HepG2 (cell line): ENCODE measurements around the gene SLC24A4. TPM values are rescaled to one million over a fixed set of nuclear protein-coding genes. Genes with fewer than 3 reads are reported as not detected.

Source experiments
- CTCF ChIP-seq: sonication (generic); formaldehyde crosslinking; IDR thresholded peaks from 2 replicates; pipeline ENCODE4 v1.5.0; 2020; ENCODE audit warnings: mild to moderate bottlenecking, missing genetic modification reagents, moderate library complexity
- HES4 ChIP-seq: sonication (generic); formaldehyde crosslinking; IDR thresholded peaks from 2 replicates; pipeline ENCODE4 v1.9.0; 2021; ENCODE audit warnings: mild to moderate bottlenecking, missing genetic modification reagents, borderline replicate concordance
- HMGXB3 ChIP-seq: sonication (generic); formaldehyde crosslinking; IDR thresholded peaks from 2 replicates; pipeline ENCODE4 v1.4.0; 2020; ENCODE audit warnings: missing genetic modification reagents, borderline replicate concordance
- IRF2 ChIP-seq: IDR thresholded peaks from 2 replicates; pipeline ENCODE4 v1.6.1; 2018; ENCODE audit warnings: missing genetic modification reagents, missing compliant biosample characterization
- NFKBIZ ChIP-seq: IDR thresholded peaks from 2 replicates; pipeline ENCODE4 v1.6.1; 2018; ENCODE audit warnings: missing genetic modification reagents, missing compliant biosample characterization
- SMC3 ChIP-seq: IDR thresholded peaks from 2 replicates; pipeline ENCODE4 v1.6.1; 2011; ENCODE audit warnings: low read length, improper control_type of control experiment
- ZNF143 ChIP-seq: sonication (generic); formaldehyde crosslinking; IDR thresholded peaks from 2 replicates; pipeline ENCODE4 v1.4.0; 2020; ENCODE audit warnings: missing genetic modification reagents
- polyA plus RNA-seq, 8 experiments: library from polyadenylated mRNA; depleted of rRNA in 3 of 8; stranded (reverse) in 7 of 8; unstranded in 1 of 8; fragments of >200 nt; fragmentation: Illumina TruSeq in 4 of 8; extraction: Trizol in 4 of 8; gene quantifications; 2 replicates each; pipeline versions ENCODE4 v1.2.1 to v1.2.3, GENCODE V29; 2011 to 2016; ENCODE audit warnings: low read depth in 4 of 8, missing spikeins in 1 of 8, mixed read lengths in 1 of 8; ENCODE audit not compliant: insufficient read depth in 1 of 8
- total RNA-seq, 5 experiments: library from RNA; depleted of rRNA; stranded (reverse); fragments of >200 nt; fragmentation: Illumina TruSeq; extraction: Trizol; gene quantifications; 2 replicates each; pipeline ENCODE4 v1.2.3, GENCODE V29; 2016; ENCODE audit warnings: low read depth in 1 of 5

The SLC24A4 gene
- total and polyA plus RNA-seq, 2 of the 13 experiments (the other 11 are each of a cell fraction or from before 2014, with no cell fraction given) = not detected

- peak; percentile 84 for TF ChIP-seq SMC3
- no peak for TF ChIP-seq ZNF143 (CRISPR knock-in tag)
- no peak for TF ChIP-seq HES4 (CRISPR knock-in tag)
- no peak for TF ChIP-seq NFKBIZ (CRISPR knock-in tag)
- no peak for TF ChIP-seq HMGXB3 (CRISPR knock-in tag)
- peak; percentile 90 for TF ChIP-seq CTCF (CRISPR knock-in tag)
- TF ChIP-seq IRF2 (CRISPR knock-in tag) = peak; percentile 20; the same call in 1 of the 2 replicates
Measured at GRCh38 chr14:92456215-92457015, 133.4 kb downstream of the SLC24A4 start (continued).
